Choroid plexus epithelial cell (primary cell): ENCODE measurements around the gene ZNF804B.

Experiments
- DNase-seq: peaks from one replicate; pipeline ENCODE4 v3.0.0-alpha.2; 2010; ENCODE audit warnings: low read depth
- H3K4me3 ChIP-seq: 2 replicates; pipeline ENCODE4 v1.5.1; 2011; ENCODE audit warnings: low read depth, mild to moderate bottlenecking, control low read depth, low read length, moderate library complexity
- TF ChIP-seq, protein P1 (sequence below): conservative IDR thresholded peaks from 2 replicates; pipeline ENCODE4 v1.5.1; 2011; ENCODE audit warnings: low read depth, mild to moderate bottlenecking, control low read depth, inconsistent platforms, low read length, moderate library complexity

The ZNF804B gene

DNA sequence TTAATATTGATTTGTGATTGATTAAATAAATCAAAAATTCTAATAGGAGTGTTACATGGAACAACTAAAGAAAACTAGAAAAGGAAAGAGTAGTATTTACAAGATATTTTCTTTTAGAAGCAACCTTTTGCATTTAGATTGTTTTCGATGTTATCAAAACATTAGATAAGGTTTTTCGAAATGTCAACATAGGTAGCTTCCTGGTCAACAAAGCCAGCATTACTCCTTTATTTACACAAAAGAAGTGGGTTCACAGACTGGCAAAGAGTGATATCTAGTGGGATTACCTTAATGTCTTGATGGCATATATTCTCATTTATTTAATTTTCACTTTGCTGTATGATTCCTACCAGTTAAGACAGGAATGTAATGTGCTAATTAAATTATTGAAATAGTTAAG lies 153.4 kb downstream of the ZNF804B start:
- TF ChIP-seq, protein P1, sequence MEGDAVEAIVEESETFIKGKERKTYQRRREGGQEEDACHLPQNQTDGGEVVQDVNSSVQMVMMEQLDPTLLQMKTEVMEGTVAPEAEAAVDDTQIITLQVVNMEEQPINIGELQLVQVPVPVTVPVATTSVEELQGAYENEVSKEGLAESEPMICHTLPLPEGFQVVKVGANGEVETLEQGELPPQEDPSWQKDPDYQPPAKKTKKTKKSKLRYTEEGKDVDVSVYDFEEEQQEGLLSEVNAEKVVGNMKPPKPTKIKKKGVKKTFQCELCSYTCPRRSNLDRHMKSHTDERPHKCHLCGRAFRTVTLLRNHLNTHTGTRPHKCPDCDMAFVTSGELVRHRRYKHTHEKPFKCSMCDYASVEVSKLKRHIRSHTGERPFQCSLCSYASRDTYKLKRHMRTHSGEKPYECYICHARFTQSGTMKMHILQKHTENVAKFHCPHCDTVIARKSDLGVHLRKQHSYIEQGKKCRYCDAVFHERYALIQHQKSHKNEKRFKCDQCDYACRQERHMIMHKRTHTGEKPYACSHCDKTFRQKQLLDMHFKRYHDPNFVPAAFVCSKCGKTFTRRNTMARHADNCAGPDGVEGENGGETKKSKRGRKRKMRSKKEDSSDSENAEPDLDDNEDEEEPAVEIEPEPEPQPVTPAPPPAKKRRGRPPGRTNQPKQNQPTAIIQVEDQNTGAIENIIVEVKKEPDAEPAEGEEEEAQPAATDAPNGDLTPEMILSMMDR: no peak
- no peak for DNase-seq
- no peak overlapping the region for H3K4me3 ChIP-seq

DNA sequence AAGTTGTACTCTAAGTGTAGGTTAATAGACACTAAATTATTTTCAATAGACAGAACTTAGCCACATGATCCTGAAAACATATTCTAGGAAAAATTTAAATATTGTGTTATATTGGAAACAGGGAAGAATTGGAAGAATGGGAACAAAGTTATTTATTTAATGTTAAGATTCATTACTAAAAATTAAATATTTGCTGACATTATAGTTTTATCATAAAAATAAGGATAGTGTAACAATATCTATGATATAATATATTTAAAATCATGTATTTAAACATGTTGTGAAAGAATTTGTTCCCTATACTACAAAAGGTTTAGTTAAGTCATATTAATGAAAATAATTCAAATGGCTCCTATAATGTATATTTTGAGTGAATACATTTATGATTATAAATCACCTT lies 156.1 kb downstream of the ZNF804B start:
- TF ChIP-seq, protein P1: no peak
- no peak overlapping the region for H3K4me3 ChIP-seq
- no peak for DNase-seq

DNA sequence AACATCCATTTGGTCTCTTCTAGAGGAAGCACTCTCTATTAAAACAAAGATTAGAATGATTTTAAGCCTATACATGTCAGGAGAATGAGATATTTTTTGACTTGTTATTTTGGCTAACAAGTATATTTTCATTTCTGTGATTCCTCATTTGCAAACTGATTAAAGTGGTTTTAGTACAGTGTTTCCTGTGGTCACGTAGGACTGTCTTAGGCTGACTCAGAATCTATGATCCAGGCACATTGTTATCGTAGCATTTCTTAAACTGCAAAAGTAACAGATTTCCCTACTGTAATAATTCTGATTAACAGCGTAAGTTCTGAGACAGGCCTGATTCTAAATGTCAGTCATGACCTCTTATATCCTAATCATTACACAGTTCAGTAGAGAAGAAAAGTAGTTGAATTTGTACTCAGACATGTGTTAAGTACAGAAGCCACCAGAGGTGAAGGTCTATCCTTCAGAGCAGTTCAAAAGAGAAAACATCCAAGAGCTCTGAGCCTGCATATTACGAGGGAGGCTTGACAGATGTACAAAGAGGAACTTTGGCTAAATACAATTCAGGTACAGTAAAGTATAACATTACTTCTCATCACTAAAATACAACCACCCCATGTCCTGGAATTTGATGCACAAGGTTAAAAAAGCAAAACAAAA lies 160.1 kb downstream of the ZNF804B start:
- TF ChIP-seq, protein P1: no peak
- H3K4me3 ChIP-seq: no peak overlapping the region
- DNase-seq: no peak

DNA sequence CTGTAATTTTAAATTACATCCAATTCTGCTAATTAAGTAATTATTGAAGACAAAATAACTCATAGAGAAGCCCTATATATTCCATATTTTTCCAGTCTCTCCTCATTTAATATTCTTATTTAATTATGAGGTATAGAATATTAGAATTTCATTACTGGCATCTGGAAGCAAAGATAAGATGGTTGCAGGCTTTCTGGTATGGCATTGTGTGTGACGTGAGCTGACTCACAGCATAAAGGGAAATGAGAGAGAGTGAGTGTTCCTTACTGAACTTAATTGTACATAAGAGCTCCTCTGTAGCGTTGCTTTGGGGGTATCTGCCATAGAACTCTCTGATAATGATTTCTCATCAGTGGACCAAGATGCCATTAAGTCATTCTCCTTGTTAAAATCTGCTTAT lies 163.4 kb downstream of the ZNF804B start:
- DNase-seq: no peak
- TF ChIP-seq, protein P1: no peak
- H3K4me3 ChIP-seq: no peak overlapping the region

DNA sequence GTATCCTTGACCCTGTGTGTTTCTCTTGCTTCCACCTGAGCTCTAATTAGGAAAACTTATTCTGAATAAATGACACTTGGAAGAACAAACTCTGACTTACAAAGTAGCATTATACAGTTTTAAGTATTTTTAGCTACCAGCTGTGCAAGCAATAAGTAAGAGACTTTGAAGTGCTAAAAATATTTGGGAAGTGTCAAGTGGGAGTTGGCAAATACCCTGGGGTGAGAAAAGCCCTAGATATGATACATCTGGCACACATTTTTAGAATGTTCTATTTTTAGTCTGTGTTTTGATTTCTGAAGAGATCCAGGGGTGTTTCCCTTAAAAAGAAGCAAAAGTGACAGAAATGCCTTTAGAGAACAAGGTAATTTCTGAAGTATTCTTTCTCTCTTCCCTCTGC lies 168.8 kb downstream of the ZNF804B start:
- H3K4me3 ChIP-seq: no peak overlapping the region
- TF ChIP-seq, protein P1: no peak
- DNase-seq: no peak

DNA sequence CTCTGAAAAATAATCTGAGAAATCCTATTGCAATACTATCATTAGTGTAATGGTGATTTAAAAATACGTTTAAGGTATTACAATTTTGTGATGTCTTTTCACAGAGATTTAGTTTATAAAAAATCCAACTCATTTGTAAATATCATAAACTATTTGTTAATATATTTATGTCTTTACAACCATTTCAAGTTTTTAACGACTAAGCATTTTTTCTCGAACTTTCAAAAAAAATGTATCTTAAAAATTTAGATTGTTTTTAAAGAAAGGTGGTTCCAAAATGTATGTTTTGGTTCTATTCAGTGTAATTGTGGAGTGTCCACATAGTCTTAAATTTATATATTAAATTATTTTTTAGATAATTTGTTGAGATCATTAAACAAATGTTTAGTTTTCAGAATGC lies 170.2 kb downstream of the ZNF804B start:
- TF ChIP-seq, protein P1: no peak
- no peak overlapping the region for H3K4me3 ChIP-seq
- DNase-seq: no peak

DNA sequence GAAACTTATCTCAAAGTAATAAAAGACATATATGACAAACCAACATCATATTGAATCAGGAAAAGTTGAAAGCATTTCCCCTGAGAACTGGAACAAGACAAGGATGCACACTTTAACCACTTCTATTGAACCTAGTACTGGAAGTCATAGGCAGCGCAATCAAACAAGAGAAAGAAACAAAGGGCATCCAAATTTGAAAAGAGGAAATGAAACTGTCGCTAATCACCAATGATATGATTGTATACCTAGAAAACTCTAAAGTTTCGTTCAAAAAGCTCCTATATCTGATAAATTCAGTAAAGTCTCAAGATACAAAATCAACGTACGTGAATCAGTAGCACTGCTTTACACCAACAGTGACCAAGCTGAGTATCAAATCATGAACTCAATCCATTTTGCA lies 173.8 kb downstream of the ZNF804B start:
- TF ChIP-seq, protein P1: no peak

More for the DNA sequence above, 173.8 kb downstream of the ZNF804B start:
- H3K4me3 ChIP-seq: no peak overlapping the region
- no peak for DNase-seq
